HepG2 (cell line): ENCODE results near the gene HOXC12. TPM values are rescaled to one million over a fixed set of nuclear protein-coding genes. Genes with fewer than 3 reads are reported as not detected.

Source experiments
- ATAC-seq: fragments of 200-7000 bp; cut with Tn5 transposase; 3 replicates; pipeline ENCODE4 v1.9.1; 2020; ENCODE audit warnings: mild to moderate bottlenecking, moderate library complexity
- BruUV-seq: library from RNA; stranded (reverse); fragments of 400-500 nt; replicated peaks from 2 replicates; lab custom pipeline; 2021; lab: Mats Ljungman, UMichigan
- CTCF ChIA-PET: fragments of 300-600 bp; formaldehyde crosslinking; extraction: SDS; loops from one replicate; lab custom pipeline; 2021; ENCODE audit warnings: low total read pairs, inconsistent platforms, low intra/inter-chr PET ratio; lab: Yijun Ruan, JAX
- POLR2A ChIA-PET: fragments of 350-600 bp; sonication (Branson Sonifier 250); formaldehyde crosslinking; loops from one replicate; lab custom pipeline; 2020; ENCODE audit warnings: antibody characterized with exemption, inconsistent platforms; lab: Yijun Ruan, JAX
- DNase-seq: peaks from one replicate; pipeline ENCODE4 v3.0.0-alpha.2; 2015; ENCODE audit warnings: low spot score
- FAIRE-seq: peaks from 3 replicates; lab custom pipeline; 2011; peaks lifted over from hg19 to GRCh38; lab: Jason Lieb, UNC
- H2AFZ ChIP-seq: one replicate; pipeline ENCODE4 v1.6.1; 2011; ENCODE audit warnings: low read length, inconsistent platforms
- H3K27ac ChIP-seq: fragments of 300-600 bp; 3 replicates; pipeline ENCODE4 v1.8.0; 2011; ENCODE audit warnings: mixed run types, mild to moderate bottlenecking, mixed read lengths, low read length, inconsistent platforms; ENCODE audit not compliant: insufficient read depth; ENCODE audit errors: extremely low read length
- H3K27me3 ChIP-seq, 2 experiments: fragments of 200-600 bp in 1 of 2; 2 replicates in 1 of 2; 3 replicates in 1 of 2; pipeline versions ENCODE4 v1.6.0 to v1.8.0; 2011; ENCODE audit warnings: low read length in 2 of 2, mild to moderate bottlenecking in 2 of 2, moderate library complexity in 2 of 2, inconsistent platforms in 1 of 2; ENCODE audit not compliant: insufficient read depth in 2 of 2, control insufficient read depth in 1 of 2
- H3K36me3 ChIP-seq, 2 experiments: fragments of 200-600 bp in 1 of 2; replicated peaks in 1 of 2; 2 replicates in 1 of 2; 3 replicates in 1 of 2; pipeline versions ENCODE4 v1.5.1 to v1.8.0; 2011; ENCODE audit warnings: low read length in 2 of 2, inconsistent platforms in 1 of 2; ENCODE audit not compliant: insufficient read depth in 2 of 2, control insufficient read depth in 1 of 2
- H3K4me1 ChIP-seq: 2 replicates; pipeline ENCODE4 v1.5.1; 2012; ENCODE audit warnings: low read length, inconsistent platforms; ENCODE audit not compliant: insufficient read depth
- H3K4me2 ChIP-seq: 2 replicates; pipeline ENCODE4 v1.6.0; 2011; ENCODE audit warnings: low read depth, low read length, inconsistent platforms
- H3K4me3 ChIP-seq, 3 experiments: fragments of 200-600 bp in 1 of 3; sonication (generic), shearing (Covaris generic) in 1 of 3; replicated peaks in 1 of 3; 2 replicates each; pipeline ENCODE4 v1.5.1; 2011 to 2016; ENCODE audit warnings: low read length in 3 of 3, inconsistent platforms in 2 of 3, low read depth in 2 of 3, mild to moderate bottlenecking in 2 of 3, control low read depth in 1 of 3, mixed read lengths in 1 of 3; ENCODE audit not compliant: insufficient read depth in 1 of 3
- H3K79me2 ChIP-seq: one replicate; pipeline ENCODE4 v1.6.1; 2011; ENCODE audit warnings: low read length, inconsistent platforms; ENCODE audit not compliant: insufficient read depth
- H3K9ac ChIP-seq: 2 replicates; pipeline ENCODE4 v1.6.0; 2011; ENCODE audit warnings: mild to moderate bottlenecking, low read depth, low read length, inconsistent platforms; ENCODE audit not compliant: insufficient read depth
- H3K9me3 ChIP-seq: 2 replicates; pipeline ENCODE4 v1.5.1; 2012; ENCODE audit warnings: mild to moderate bottlenecking, low read length
- H4K20me1 ChIP-seq: 2 replicates; pipeline ENCODE4 v1.6.0; 2011; ENCODE audit warnings: inconsistent platforms, mild to moderate bottlenecking, low read length, moderate library complexity; ENCODE audit not compliant: insufficient read depth
- AGO1 ChIP-seq: fragments of 200-400 bp; formaldehyde crosslinking; IDR thresholded peaks from 2 replicates; pipeline ENCODE4 v1.6.1; 2017; ENCODE audit warnings: mild to moderate bottlenecking, low read depth, low read length, moderate library complexity; ENCODE audit not compliant: poor library complexity, severe bottlenecking
- CSRNP1 ChIP-seq: sonication (generic); formaldehyde crosslinking; IDR thresholded peaks from 2 replicates; pipeline ENCODE4 v1.8.1; 2023; ENCODE audit warnings: mild to moderate bottlenecking, missing genetic modification reagents
- DPF2 ChIP-seq: sonication (generic); formaldehyde crosslinking; IDR thresholded peaks from 2 replicates; pipeline ENCODE4 v1.4.0; 2020; ENCODE audit warnings: mild to moderate bottlenecking, low read depth, missing genetic modification reagents, borderline replicate concordance
- GATA4 ChIP-seq: sonication (generic); IDR thresholded peaks from 2 replicates; pipeline ENCODE4 v1.6.1; 2016; ENCODE audit warnings: antibody characterized with exemption, low read depth, borderline replicate concordance
- GPBP1L1 ChIP-seq: sonication (generic); formaldehyde crosslinking; IDR thresholded peaks from 2 replicates; pipeline ENCODE4 v1.5.0; 2020; ENCODE audit warnings: mild to moderate bottlenecking, missing genetic modification reagents
- HDAC1 ChIP-seq: sonication (generic); formaldehyde crosslinking; IDR thresholded peaks from 2 replicates; pipeline ENCODE4 v1.5.1; 2020; ENCODE audit warnings: mild to moderate bottlenecking, missing genetic modification reagents
- KDM2A ChIP-seq: sonication (generic); formaldehyde crosslinking; IDR thresholded peaks from 2 replicates; pipeline ENCODE4 v1.4.0; 2020; ENCODE audit warnings: low read depth, missing genetic modification reagents, borderline replicate concordance
- MAX ChIP-seq: IDR thresholded peaks from 2 replicates; pipeline ENCODE4 v1.6.1; 2012; ENCODE audit warnings: inconsistent platforms
- SALL1 ChIP-seq: sonication (generic); formaldehyde crosslinking; IDR thresholded peaks from 2 replicates; pipeline ENCODE4 v1.8.0; 2022; ENCODE audit warnings: mild to moderate bottlenecking, missing genetic modification reagents
- SIX1 ChIP-seq: sonication (generic); formaldehyde crosslinking; IDR thresholded peaks from 2 replicates; pipeline ENCODE4 v1.4.0; 2020; ENCODE audit warnings: missing genetic modification reagents, borderline replicate concordance
- TIGD3 ChIP-seq: sonication (generic); formaldehyde crosslinking; IDR thresholded peaks from 2 replicates; pipeline ENCODE4 v1.5.1; 2020; ENCODE audit warnings: mild to moderate bottlenecking, missing genetic modification reagents, borderline replicate concordance
- ZFP36L1 ChIP-seq: sonication (generic); formaldehyde crosslinking; IDR thresholded peaks from 2 replicates; pipeline ENCODE4 v1.8.0; 2022; ENCODE audit warnings: mild to moderate bottlenecking, missing genetic modification reagents, moderate library complexity
- ZMYM3 ChIP-seq: sonication (generic); formaldehyde crosslinking; IDR thresholded peaks from 2 replicates; pipeline ENCODE4 v1.5.1; 2020; ENCODE audit warnings: mild to moderate bottlenecking, missing genetic modification reagents
- ZNF225 ChIP-seq: sonication (generic); formaldehyde crosslinking; IDR thresholded peaks from 2 replicates; pipeline ENCODE4 v1.4.0; 2020; ENCODE audit warnings: mild to moderate bottlenecking, missing genetic modification reagents
- ZSCAN22 ChIP-seq: sonication (generic); formaldehyde crosslinking; IDR thresholded peaks from 2 replicates; pipeline ENCODE4 v1.4.0; 2020; ENCODE audit warnings: mild to moderate bottlenecking, missing genetic modification reagents
- WGBS: methylation state at CpG from one replicate; pipeline ENCODE4 v1.1.6; 2017; ENCODE audit warnings: low lambda C conversion rate; 5-methylcytosine and 5-hydroxymethylcytosine counted together
- in situ Hi-C: cut with HindIII; loops from 2 replicates; pipeline ENCODE4 v1.10.0; 2017; ENCODE audit warnings: low pct_unique_long_range_greater_than_20kb; ENCODE audit not compliant: extremely low pct_ligation_motif_present
- intact Hi-C: fragments of 100-400 bp; cut with micrococcal nuclease; formaldehyde crosslinking; loops from one replicate; pipeline ENCODE4 v1.10.0; 2022; ENCODE audit not compliant: unreplicated experiment
- polyA plus RNA-seq, 8 experiments: library from polyadenylated mRNA; depleted of rRNA in 3 of 8; stranded (reverse) in 7 of 8; unstranded in 1 of 8; fragments of >200 nt; fragmentation: Illumina TruSeq in 4 of 8; extraction: Trizol in 4 of 8; gene quantifications; 2 replicates each; pipeline versions ENCODE4 v1.2.1 to v1.2.3, GENCODE V29; 2011 to 2016; ENCODE audit warnings: low read depth in 4 of 8, missing spikeins in 1 of 8, mixed read lengths in 1 of 8; ENCODE audit not compliant: insufficient read depth in 1 of 8
- total RNA-seq, 5 experiments: library from RNA; depleted of rRNA; stranded (reverse); fragments of >200 nt; fragmentation: Illumina TruSeq; extraction: Trizol; gene quantifications; 2 replicates each; pipeline ENCODE4 v1.2.3, GENCODE V29; 2016; ENCODE audit warnings: low read depth in 1 of 5

HOXC12 gene
- total and polyA plus RNA-seq, 2 of the 13 experiments (the other 11 are each of a cell fraction or from before 2014, with no cell fraction given) = not detected

GRCh38 chr12:53956914-53957536, 2.3 kb downstream of the HOXC12 start:
- Histone ChIP-seq H3K4me1 (peaks cover 5% of the 10 kb centered on the region; the same call in 1 of the 2 replicates), H3K9me3 (no peaks in the 10 kb centered on the region), H3K4me2 (no peak overlapping the region), H3K27me3 (peaks cover 20 to 94% of the 10 kb centered on the region in 2 experiments), H3K27ac (no peak overlapping the region), H3K79me2 (no peaks in the 10 kb centered on the region), H2AFZ (no peak overlapping the region), H3K9ac (no peak overlapping the region), H3K4me3 (no peak overlapping the region), H3K36me3 (no peaks in the 10 kb centered on the region), H4K20me1 (no peaks in the 10 kb centered on the region)
- in situ Hi-C loops (no loop called here), intact Hi-C loops (no loop called here)
- DNase-seq (no peak), ATAC-seq (no peak), FAIRE-seq (no peak)
- no TSS peak for BruUV-seq
- ChIA-PET CTCF (no interaction called here), POLR2A (no interaction called here)
- WGBS = 19% methylated on average over 7 of the region's 11 CpGs
- TF ChIP-seq AGO1 (no peak), SALL1 (CRISPR knock-in tag) (no peak), KDM2A (CRISPR knock-in tag) (no peak), ZMYM3 (CRISPR knock-in tag) (no peak), GPBP1L1 (CRISPR knock-in tag) (no peak), TIGD3 (CRISPR knock-in tag) (no peak), SIX1 (no peak), DPF2 (CRISPR knock-in tag) (no peak), HDAC1 (CRISPR knock-in tag) (no peak), MAX (no peak), CSRNP1 (no peak), ZNF225 (CRISPR knock-in tag) (no peak), ZFP36L1 (CRISPR knock-in tag) (no peak), ZSCAN22 (CRISPR knock-in tag) (no peak), GATA4 (no peak)
